GM12875 (cell line): ENCODE data around the gene EVI5L.

Source experiments
- H3K4me3 ChIP-seq: one replicate; pipeline ENCODE4 v1.5.1; 2011; ENCODE audit warnings: low read depth, low read length, control low read depth
- CTCF ChIP-seq: IDR thresholded peaks from 2 replicates; pipeline ENCODE4 v1.5.1; 2011; ENCODE audit warnings: low read depth, mild to moderate bottlenecking, control low read depth, inconsistent platforms, low read length, moderate library complexity, borderline replicate concordance; ENCODE audit not compliant: insufficient read depth

Gene EVI5L

GRCh38 chr19:7870571-7871436, 40.8 kb downstream of the EVI5L start:
- no peak overlapping the region for H3K4me3 ChIP-seq
- TF ChIP-seq CTCF, result no peak

- H3K4me3 ChIP-seq, result no peak overlapping the region
- TF ChIP-seq CTCF, result no peak
Measured at GRCh38 chr19:7871437-7872305, 41.7 kb downstream of the EVI5L start.

GRCh38 chr19:7872306-7873204, 42.5 kb downstream of the EVI5L start:
- H3K4me3 ChIP-seq, result no peak overlapping the region
- TF ChIP-seq CTCF, result no peak

- TF ChIP-seq CTCF, result no peak
- H3K4me3 ChIP-seq, result no peak overlapping the region
Measured at GRCh38 chr19:7873304-7874075, 43.5 kb downstream of the EVI5L start.

- TF ChIP-seq CTCF, result no peak
- no peak within 1 kb of the TSS for H3K4me3 ChIP-seq
Measured at GRCh38 chr19:7874076-7874896, 44.3 kb downstream of the EVI5L start, which contains the start of gene PRR36. TSS of gene PRR36 (minus strand) at chr19:7874390. CDS start at chr19:7873689, 701 bp downstream.
